ENCODE results near the gene NFYC.

Gene NFYC

DNA sequence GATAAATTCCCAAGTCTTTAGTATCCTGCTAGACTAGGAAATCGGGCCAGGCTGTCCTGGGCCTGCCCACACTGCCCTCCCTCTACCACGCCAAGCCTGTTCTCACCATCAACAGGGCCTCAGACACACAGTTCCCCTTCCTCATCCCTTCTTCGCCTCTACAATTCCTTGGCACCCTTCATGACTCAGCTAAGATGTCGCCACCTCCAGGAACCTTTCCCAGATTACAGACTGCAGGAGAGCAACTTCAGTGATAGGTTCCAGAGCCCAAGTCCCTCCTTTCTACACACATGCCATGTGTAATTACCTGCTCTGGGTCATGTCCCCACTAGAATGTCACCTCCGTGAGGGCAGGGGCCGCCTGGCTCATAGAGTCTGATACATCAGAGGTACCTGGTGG is 29.4 kb upstream of the NFYC start:
- H3K27me3 ChIP-seq (replicated peaks) = peaks cover 10% of the 10 kb centered on the region
- no peak overlapping the region for H3K4me3 ChIP-seq (ENCODE audit: low read depth, low read length)
- in situ Hi-C loops (cut with HindIII; ENCODE audit: low pct_ligation_motif_present, low sequenced_read_pairs) = no loop called here
- no peak for DNase-seq
- TF ChIP-seq, protein P1, sequence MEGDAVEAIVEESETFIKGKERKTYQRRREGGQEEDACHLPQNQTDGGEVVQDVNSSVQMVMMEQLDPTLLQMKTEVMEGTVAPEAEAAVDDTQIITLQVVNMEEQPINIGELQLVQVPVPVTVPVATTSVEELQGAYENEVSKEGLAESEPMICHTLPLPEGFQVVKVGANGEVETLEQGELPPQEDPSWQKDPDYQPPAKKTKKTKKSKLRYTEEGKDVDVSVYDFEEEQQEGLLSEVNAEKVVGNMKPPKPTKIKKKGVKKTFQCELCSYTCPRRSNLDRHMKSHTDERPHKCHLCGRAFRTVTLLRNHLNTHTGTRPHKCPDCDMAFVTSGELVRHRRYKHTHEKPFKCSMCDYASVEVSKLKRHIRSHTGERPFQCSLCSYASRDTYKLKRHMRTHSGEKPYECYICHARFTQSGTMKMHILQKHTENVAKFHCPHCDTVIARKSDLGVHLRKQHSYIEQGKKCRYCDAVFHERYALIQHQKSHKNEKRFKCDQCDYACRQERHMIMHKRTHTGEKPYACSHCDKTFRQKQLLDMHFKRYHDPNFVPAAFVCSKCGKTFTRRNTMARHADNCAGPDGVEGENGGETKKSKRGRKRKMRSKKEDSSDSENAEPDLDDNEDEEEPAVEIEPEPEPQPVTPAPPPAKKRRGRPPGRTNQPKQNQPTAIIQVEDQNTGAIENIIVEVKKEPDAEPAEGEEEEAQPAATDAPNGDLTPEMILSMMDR (IDR thresholded peaks at IDR 0.05; ENCODE audit: low read depth, low read length, missing control alignments) = no peak
- H3K27ac ChIP-seq = no peak overlapping the region
- no peaks in the 10 kb centered on the region for H3K36me3 ChIP-seq (replicated peaks)

DNA sequence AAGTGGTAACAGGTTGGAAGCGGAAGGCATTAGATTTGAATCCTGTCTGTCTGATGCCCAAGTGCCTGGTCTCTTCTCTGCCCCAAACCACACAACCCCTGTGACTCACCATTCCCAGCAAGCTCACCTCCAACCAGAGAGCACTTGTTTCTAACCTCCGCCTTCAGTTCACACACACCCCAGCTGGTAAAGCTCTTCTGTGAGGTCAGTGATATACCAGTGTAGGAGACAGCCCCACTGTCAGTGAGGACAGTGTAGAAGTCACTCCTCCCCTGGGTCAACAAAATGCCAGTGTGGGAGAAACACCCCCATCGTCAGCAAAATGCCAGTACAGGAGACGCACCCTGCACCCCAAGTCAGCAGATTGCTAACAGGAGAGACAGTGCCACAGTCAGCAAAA is 28.6 kb upstream of the NFYC start:
- in situ Hi-C loops (cut with HindIII; ENCODE audit: low pct_ligation_motif_present, low sequenced_read_pairs) = no loop called here
- TF ChIP-seq, protein P1 (IDR thresholded peaks at IDR 0.05; ENCODE audit: low read depth, low read length, missing control alignments) = no peak
- Histone ChIP-seq H3K4me3 (ENCODE audit: low read depth, low read length) (no peak overlapping the region), H3K27me3 (replicated peaks) (peaks cover 9% of the 10 kb centered on the region), H3K27ac (no peak overlapping the region), H3K36me3 (replicated peaks) (no peaks in the 10 kb centered on the region)
- DNase-seq = no peak

DNA sequence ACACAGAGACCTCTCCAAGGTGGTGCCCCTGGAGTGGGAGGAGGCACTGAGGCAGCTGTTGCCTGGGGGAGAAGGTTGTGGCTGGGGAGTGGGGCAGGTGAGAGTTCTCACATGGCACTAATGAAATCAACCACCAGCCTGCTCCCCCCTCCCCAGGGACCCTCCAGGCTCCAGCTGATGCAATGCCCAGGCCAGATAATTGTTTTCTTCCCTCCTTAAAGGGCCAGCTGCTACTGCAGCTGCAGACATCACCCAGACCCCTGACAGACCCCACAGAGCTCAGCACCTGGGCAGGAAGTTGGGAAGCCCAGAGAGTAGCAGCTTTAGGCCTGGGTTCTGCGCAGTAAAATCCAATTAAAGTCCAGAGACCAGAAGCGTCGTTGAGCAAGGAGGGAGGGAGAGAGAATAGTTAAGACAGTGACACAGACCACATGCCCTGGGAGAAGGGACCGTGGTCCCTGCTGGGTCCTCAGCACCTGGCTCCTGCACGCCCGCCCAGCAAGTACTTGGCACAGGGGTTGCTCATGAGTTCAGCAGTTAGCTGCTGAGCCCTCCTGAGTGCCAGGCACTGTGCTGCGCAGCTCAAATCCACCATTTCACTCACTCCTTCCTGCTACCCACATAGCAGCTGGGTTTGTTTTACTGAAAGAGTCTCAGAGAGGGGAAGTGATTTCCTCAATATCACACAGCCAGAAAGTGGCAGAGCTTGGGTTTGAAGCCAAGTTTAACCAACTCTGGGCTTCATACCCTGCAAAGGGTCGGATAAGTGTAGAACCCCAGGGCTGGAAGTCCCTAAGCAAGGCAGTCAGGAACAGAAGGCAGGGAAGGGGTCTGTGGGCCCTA is 28.0 kb upstream of the NFYC start:
- no peak overlapping the region for H3K4me3 ChIP-seq (ENCODE audit: low read depth, low read length)
- no peak overlapping the region for H3K27ac ChIP-seq
- H3K27me3 ChIP-seq (replicated peaks) = peaks cover 7% of the 10 kb centered on the region
- H3K36me3 ChIP-seq (replicated peaks) = no peaks in the 10 kb centered on the region
- DNase-seq = no peak
- TF ChIP-seq, protein P1 (IDR thresholded peaks at IDR 0.05; ENCODE audit: low read depth, low read length, missing control alignments) = no peak
- in situ Hi-C loops (cut with HindIII; ENCODE audit: low pct_ligation_motif_present, low sequenced_read_pairs) = no loop called here

DNA sequence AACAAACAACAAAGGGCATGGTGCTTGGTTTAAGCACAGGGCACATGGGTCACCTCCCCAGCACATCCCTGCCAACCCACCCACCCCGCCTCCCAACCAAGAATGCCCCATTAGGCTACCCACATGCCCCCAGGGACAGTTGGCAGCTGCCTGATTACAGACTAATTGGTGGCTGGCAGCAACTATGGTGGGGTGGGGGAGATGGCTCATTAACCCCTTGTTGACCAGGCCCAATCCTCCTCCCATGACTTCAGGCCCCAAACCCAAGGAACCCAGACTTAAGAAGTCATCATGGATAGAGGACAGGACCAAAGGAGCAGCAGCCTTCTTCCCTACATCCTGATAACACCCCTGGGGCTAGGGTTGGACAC is 27.4 kb upstream of the NFYC start:
- peaks cover 7% of the 10 kb centered on the region for H3K27me3 ChIP-seq (replicated peaks)
- no peak for DNase-seq
- H3K27ac ChIP-seq = no peak overlapping the region
- H3K4me3 ChIP-seq (ENCODE audit: low read depth, low read length) = no peak overlapping the region
- in situ Hi-C loops (cut with HindIII; ENCODE audit: low pct_ligation_motif_present, low sequenced_read_pairs) = no loop called here
- TF ChIP-seq, protein P1 (IDR thresholded peaks at IDR 0.05; ENCODE audit: low read depth, low read length, missing control alignments) = no peak
- no peaks in the 10 kb centered on the region for H3K36me3 ChIP-seq (replicated peaks)

DNA sequence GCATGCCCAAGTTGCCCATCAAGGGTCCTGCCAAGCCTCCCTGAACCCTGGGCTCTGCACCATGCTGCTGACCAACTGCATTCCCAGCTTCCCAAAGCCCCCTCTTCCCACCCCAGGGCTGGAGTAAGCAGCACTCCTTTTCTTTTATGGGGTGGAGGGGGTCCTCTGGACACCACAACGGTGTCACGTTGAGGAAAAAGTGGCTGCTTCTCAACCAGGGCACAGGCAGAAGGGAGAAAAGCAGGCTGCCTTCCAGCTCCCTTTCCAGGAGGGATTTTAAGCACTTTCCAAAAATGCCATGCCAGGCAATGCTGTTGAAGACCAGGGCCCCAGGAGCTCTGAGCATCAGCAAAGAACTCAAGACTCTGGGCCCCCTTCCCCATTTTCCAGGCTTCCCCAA is 26.7 kb upstream of the NFYC start:
- in situ Hi-C loops (cut with HindIII; ENCODE audit: low pct_ligation_motif_present, low sequenced_read_pairs) = no loop called here
- H3K36me3 ChIP-seq (replicated peaks) = no peaks in the 10 kb centered on the region
- H3K27me3 ChIP-seq (replicated peaks) = peaks cover 7% of the 10 kb centered on the region
- TF ChIP-seq, protein P1 (IDR thresholded peaks at IDR 0.05; ENCODE audit: low read depth, low read length, missing control alignments) = no peak
- DNase-seq = no peak
- no peak overlapping the region for H3K27ac ChIP-seq
- no peak overlapping the region for H3K4me3 ChIP-seq (ENCODE audit: low read depth, low read length)

All from brain microvascular endothelial cell (primary cell).